NCI-H2196 (cell line): ENCODE data around the gene RDH16.
"Not testable (repeated sequence)": the region's sequence is repeated elsewhere in the genome, so short reads cannot be mapped to it uniquely, and the experiment has no call there.

Source experiments
- DNase-seq: peaks from one replicate; lab custom pipeline; 2025; ENCODE audit not compliant: unreplicated experiment; lab: John Stamatoyannopoulos, UW

RDH16 gene

GRCh38 chr12:56927281-56927680 lies 30.1 kb downstream of the RDH16 start:
- DNase-seq: no peak

- DNase-seq: no peak
These were observed 35.4 kb downstream of the RDH16 start for GRCh38 chr12:56922031-56922430.

GRCh38 chr12:56921346-56921745 lies 36.1 kb downstream of the RDH16 start:
- DNase-seq: no peak

- not testable (repeated sequence) for DNase-seq
These were observed 39.3 kb downstream of the RDH16 start for GRCh38 chr12:56918139-56918538.

GRCh38 chr12:56916996-56917333 lies 40.4 kb downstream of the RDH16 start:
- no peak for DNase-seq

- no peak for DNase-seq
These were observed 41.0 kb downstream of the RDH16 start for GRCh38 chr12:56916296-56916995.

- DNase-seq: no peak
These were observed 42.7 kb downstream of the RDH16 start for GRCh38 chr12:56914724-56915123.

GRCh38 chr12:56914256-56914655 lies 43.2 kb downstream of the RDH16 start:
- no peak for DNase-seq

GRCh38 chr12:56909403-56909802 lies 48.0 kb downstream of the RDH16 start:
- DNase-seq: not testable (repeated sequence)

- DNase-seq: no peak
These were observed 49.3 kb downstream of the RDH16 start for GRCh38 chr12:56908136-56908535.

- no peak for DNase-seq
These were observed 51.6 kb downstream of the RDH16 start for GRCh38 chr12:56905852-56906251.

GRCh38 chr12:56903374-56903773 lies 54.0 kb downstream of the RDH16 start:
- no peak for DNase-seq
